Peyer's patch (tissue), 4 donors: ENCODE results near the gene YPEL1.

Source experiments
- CTCF ChIP-seq, 6 experiments: fragments of 450-650 bp in 4 of 6; fragments of 200-600 bp in 2 of 6; sonication (generic) in 1 of 6; IDR thresholded peaks; one replicate each; pipeline ENCODE4 v1.5.1; 2017 to 2019; ENCODE audit warnings: antibody characterized with exemption in 6 of 6, mild to moderate bottlenecking in 3 of 6, moderate library complexity in 1 of 6
- POLR2A ChIP-seq, 2 donors: fragments of 450-650 bp; IDR thresholded peaks; one replicate each; pipeline ENCODE4 v1.5.1; 2017; ENCODE audit warnings: antibody characterized with exemption in 2 of 2, mild to moderate bottlenecking in 2 of 2, moderate library complexity in 2 of 2

- TF ChIP-seq CTCF (IDR thresholded peaks at IDR 0.05) (no peak), POLR2A (IDR thresholded peaks at IDR 0.05) (no peak)
These were observed 74.7 kb downstream of the YPEL1 start for GRCh38 chr22:21660904-21661303.
